ENCODE data around the gene CDYL2. TPM values are rescaled to one million over a fixed set of nuclear protein-coding genes. Genes with fewer than 3 reads are reported as not detected.

The CDYL2 gene
- total RNA-seq, 2 experiments from 2014 or later: 10.4 to 11.4 TPM

DNA sequence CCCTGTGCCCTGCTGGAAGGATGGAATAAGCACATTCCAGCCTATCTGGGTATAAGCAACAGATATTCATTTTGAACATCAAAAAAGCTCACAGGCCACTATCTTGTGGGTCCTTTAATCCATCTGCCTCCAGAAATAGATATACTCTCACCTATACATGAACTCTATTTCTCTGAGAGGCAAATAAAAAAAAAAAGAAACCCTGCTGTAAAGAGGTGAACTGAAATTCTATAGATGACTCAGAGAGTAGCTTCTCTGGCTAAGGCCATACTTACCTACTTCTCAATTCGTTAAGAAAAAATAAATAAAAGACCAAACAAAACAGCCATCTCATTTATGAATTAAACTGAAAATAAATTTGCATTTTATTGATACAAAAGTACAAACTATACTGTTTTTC is 177.3 kb downstream of the CDYL2 start:
- Mint-ChIP-seq H3K4me1 (ENCODE audit: low read depth) (no peaks in the 10 kb centered on the region), H3K36me3 (ENCODE audit: low read depth) (peaks cover 7% of the 10 kb centered on the region), H3K4me3 (no peak overlapping the region), H3K9me3 (peaks cover 7% of the 10 kb centered on the region), H3K27ac (no peak overlapping the region), H3K27me3 (no peaks in the 10 kb centered on the region)
- DNase-seq (no peak), ATAC-seq (no peak)
- TF ChIP-seq, protein P1, sequence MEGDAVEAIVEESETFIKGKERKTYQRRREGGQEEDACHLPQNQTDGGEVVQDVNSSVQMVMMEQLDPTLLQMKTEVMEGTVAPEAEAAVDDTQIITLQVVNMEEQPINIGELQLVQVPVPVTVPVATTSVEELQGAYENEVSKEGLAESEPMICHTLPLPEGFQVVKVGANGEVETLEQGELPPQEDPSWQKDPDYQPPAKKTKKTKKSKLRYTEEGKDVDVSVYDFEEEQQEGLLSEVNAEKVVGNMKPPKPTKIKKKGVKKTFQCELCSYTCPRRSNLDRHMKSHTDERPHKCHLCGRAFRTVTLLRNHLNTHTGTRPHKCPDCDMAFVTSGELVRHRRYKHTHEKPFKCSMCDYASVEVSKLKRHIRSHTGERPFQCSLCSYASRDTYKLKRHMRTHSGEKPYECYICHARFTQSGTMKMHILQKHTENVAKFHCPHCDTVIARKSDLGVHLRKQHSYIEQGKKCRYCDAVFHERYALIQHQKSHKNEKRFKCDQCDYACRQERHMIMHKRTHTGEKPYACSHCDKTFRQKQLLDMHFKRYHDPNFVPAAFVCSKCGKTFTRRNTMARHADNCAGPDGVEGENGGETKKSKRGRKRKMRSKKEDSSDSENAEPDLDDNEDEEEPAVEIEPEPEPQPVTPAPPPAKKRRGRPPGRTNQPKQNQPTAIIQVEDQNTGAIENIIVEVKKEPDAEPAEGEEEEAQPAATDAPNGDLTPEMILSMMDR (IDR thresholded peaks at IDR 0.05): no peak
- ChIA-PET CTCF (no interaction called here), POLR2A (interaction anchor here (0.8 kb wide), 1 partner anchor 141 kb away, joined by 3 read pairs; no protein-coding TSS in a partner anchor)
- intact Hi-C loops (cut with micrococcal nuclease): no loop called here

DNA sequence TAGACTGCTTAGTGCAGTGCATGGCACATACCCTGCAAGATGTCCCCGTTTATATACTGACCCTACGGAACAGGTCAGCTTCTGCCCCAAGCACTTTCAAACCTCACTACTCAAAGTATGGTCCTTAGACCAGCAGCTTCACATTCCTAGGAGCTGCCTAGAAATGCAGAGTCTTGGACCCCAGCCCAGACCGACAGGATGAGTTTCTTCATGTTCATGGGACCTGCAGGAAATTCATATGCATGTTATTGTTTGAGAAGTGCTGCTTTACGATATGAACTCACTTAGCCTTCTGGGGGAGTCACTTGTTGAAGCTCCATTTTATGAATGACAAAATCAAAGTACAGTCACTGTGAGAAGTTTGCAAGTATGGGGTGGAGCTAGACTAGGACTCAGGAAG is 181.0 kb downstream of the CDYL2 start:
- no peak for ATAC-seq
- intact Hi-C loops (cut with micrococcal nuclease): no loop called here
- CTCF ChIA-PET: interaction anchor here (2.3 kb wide), 1 partner anchor 96 kb away, joined by 11 read pairs; no protein-coding TSS in a partner anchor
- POLR2A ChIA-PET: no interaction called here
- TF ChIP-seq, protein P1 (IDR thresholded peaks at IDR 0.05): no peak
- no peak for DNase-seq
- Mint-ChIP-seq H3K4me3 (no peak overlapping the region), H3K9me3 (peaks cover 5% of the 10 kb centered on the region), H3K4me1 (ENCODE audit: low read depth) (no peaks in the 10 kb centered on the region), H3K27ac (no peak overlapping the region), H3K27me3 (no peaks in the 10 kb centered on the region), H3K36me3 (ENCODE audit: low read depth) (peaks cover 4% of the 10 kb centered on the region)

DNA sequence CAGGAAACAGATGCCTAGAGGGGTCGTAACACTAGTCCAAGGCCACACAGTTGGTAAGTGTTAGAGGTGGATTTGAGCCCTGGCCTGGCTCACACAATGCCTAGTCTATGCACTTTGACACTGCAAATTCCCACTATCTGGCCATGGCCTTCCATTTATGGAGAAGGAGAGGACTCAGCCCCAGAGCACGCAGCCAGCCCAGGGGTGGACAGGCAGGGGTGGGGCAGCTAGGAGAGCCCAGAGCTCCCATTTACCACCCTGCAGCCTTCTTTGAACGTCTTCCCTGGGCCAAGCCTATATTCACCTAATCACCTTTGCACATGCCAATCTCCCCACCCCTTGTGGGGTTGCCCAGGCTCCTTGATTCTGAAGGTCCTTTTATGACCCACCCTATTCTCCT is 182.4 kb downstream of the CDYL2 start:
- ChIA-PET CTCF (interaction anchor here (2.3 kb wide), 1 partner anchor 95 kb away, joined by 11 read pairs; no protein-coding TSS in a partner anchor), POLR2A (no interaction called here)
- no peaks in the 10 kb centered on the region for H3K4me1 Mint-ChIP-seq (ENCODE audit: low read depth)
- H3K27me3 Mint-ChIP-seq: no peaks in the 10 kb centered on the region
- no peak for ATAC-seq
- no peak overlapping the region for H3K4me3 Mint-ChIP-seq
- no peaks in the 10 kb centered on the region for H3K9me3 Mint-ChIP-seq
- H3K27ac Mint-ChIP-seq: no peak overlapping the region
- no peaks in the 10 kb centered on the region for H3K36me3 Mint-ChIP-seq (ENCODE audit: low read depth)
- intact Hi-C loops (cut with micrococcal nuclease): no loop called here
- TF ChIP-seq, protein P1 (IDR thresholded peaks at IDR 0.05): no peak
- no peak for DNase-seq

DNA sequence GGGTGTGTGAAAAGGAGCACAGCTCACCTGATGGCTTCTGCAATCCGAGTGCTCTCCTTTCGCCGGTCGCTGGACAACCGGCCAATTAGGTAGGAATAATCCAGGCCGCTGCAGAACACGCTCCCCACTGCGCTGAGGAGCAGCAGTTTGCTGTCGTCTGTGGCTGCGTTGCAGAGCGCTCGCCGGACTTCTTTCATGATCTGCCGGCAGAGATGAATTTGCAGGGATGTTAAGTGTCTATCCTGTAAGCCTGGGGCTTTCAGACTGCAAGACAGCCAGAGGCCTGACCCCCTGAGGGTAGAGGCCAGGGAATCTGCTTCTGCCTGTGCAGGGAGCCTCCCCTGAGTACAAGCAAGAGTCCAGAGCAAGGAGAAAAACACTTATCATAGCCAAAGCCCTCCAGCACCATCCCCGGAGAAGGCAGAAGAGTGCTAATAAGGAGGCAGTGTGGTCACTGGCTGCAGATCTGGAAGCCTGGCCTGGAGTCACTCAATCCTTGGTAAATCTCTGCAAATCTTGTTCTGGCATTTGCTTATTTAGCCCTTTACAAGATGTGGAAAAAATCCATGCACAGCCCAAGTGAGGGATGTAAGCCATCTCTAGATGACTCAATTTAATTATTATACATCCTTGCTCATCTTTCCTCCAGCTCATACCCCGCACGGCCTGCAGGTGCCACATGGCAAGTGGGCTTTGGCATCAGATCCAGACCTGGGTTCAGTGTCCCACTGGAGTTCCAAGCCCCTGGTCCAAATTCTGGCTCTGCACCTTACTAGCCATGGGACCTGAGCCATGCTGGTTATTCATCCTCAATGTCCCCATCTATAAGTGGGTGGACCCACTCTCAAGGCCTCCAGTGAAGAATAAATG is 183.4 kb downstream of the CDYL2 start:
- Mint-ChIP-seq H3K4me3 (no peak overlapping the region), H3K27ac (no peak overlapping the region), H3K27me3 (no peaks in the 10 kb centered on the region), H3K9me3 (no peaks in the 10 kb centered on the region), H3K4me1 (ENCODE audit: low read depth) (no peaks in the 10 kb centered on the region), H3K36me3 (ENCODE audit: low read depth) (no peaks in the 10 kb centered on the region)
- CTCF ChIA-PET: no interaction called here
- POLR2A ChIA-PET: no interaction called here
- intact Hi-C loops (cut with micrococcal nuclease): no loop called here
- ATAC-seq (no peak), DNase-seq (no peak)
- TF ChIP-seq, protein P1 (IDR thresholded peaks at IDR 0.05): no peak

DNA sequence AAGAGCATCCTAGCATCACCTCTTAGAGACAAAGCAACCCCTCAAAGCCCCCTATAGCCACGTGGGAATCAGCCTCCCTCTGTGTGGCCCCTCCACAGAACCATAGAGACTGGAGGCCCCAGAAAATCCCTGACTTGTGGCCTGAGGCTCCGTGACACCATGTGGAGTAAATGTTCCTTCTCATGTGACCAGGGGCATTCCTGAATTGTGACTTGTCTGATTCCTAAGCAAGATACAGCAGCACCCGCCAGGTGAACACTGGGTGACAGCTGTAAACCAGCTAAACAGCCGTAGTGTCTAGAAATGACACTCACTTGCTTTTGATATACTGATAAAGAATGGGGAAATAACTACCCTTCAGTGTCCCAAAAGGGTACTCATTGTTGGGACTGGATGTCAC is 184.6 kb downstream of the CDYL2 start:
- intact Hi-C loops (cut with micrococcal nuclease): no loop called here
- Mint-ChIP-seq H3K27ac (no peak overlapping the region), H3K9me3 (no peaks in the 10 kb centered on the region), H3K4me1 (ENCODE audit: low read depth) (no peaks in the 10 kb centered on the region), H3K36me3 (ENCODE audit: low read depth) (peaks cover 2% of the 10 kb centered on the region), H3K4me3 (no peak overlapping the region), H3K27me3 (no peaks in the 10 kb centered on the region)
- TF ChIP-seq, protein P1 (IDR thresholded peaks at IDR 0.05): no peak
- POLR2A ChIA-PET: no interaction called here
- DNase-seq: no peak
- CTCF ChIA-PET: no interaction called here
- ATAC-seq: no peak
